GM12892 (cell line): Measurements from ENCODE around the gene JARID2.

Experiments used
- POLR2A ChIP-seq: IDR thresholded peaks from 2 replicates; pipeline ENCODE4 v1.6.1; 2011; ENCODE audit warnings: low read depth, low read length, control low read depth
- POLR2AphosphoS5 ChIP-seq: IDR thresholded peaks from 2 replicates; pipeline ENCODE4 v1.6.1; 2011; ENCODE audit warnings: low read depth, low read length, control low read depth
- TAF1 ChIP-seq: IDR thresholded peaks from 2 replicates; pipeline ENCODE4 v1.6.1; 2011; ENCODE audit warnings: low read depth, mild to moderate bottlenecking, control low read depth, low read length, borderline replicate concordance

GRCh38 chr6:15461127-15461944, 215.5 kb downstream of the JARID2 start:
- TF ChIP-seq POLR2AphosphoS5 (no peak), POLR2A (no peak), TAF1 (no peak)
